GM19099 (cell line): ENCODE results near the gene PRRT2.

Source experiments
- POLR2A ChIP-seq: IDR thresholded peaks from 3 replicates; pipeline ENCODE4 v1.6.1; 2011; ENCODE audit warnings: low read depth; ENCODE audit not compliant: insufficient read length; ENCODE audit errors: extremely low read depth

PRRT2 gene

DNA sequence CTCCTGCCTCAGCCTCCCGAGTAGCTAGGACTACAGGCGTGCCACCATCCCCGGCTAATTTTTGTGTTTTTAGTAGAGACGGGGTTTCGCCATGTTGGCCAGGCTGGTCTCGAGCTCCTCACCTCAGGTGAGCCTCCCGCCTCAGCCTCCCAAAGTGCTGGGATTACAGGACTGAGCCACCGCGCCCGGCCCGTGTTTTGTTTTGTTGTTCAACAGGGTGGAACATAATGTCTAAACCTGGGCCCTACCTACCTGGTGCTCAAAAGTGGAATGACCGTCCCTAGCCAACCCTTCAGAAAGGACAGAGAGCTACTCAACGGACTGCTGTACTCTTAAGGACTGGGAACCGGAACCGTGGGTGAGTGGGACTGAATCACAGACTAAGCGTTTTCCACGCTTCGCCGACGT, 22.2 kb upstream of the PRRT2 start:
- TF ChIP-seq POLR2A: no peak

DNA sequence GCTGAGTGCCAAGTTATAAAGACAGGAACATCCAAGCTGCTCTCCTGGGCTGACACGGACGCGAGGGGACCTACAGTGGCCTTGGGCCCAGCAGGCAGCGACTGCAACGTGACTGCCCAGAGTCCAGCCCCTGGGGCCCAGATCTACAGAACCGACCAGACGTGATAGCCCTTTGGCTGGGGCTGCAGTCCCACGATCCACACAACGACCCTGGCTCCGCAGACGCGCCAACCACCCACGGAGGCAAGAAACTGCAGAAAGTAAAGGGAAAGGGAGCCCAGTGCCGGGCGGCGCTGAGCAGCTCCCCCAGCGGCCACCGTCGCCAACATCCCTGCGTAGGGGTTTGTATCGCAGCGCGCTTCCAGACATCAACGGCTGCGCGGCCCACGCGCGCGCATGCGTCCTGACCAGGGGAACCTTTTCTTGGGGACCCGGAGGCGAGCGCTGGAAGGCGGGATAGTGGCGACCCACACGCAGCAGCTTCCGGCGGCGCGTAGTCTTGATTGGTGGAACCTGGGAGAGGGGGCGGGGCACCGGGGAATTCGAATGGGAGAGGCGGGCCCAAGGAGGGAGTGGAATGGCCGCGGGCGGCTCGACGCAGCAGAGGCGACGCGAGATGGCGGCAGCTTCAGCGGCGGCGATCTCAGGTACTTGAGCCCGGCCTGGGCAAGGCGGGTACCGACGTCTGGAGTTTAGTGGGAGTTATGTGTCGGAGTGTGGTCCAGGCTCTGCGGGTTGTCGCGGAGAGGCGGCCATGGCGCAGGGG, 21.6 kb upstream of the PRRT2 start, which contains the start of gene KIF22:
Gene KIF22, plus strand, starts transcription at position 569 of the 766 bp plus-strand sequence. Its CDS starts 9 bp downstream, at position 578.
- peak; percentile 83 for TF ChIP-seq POLR2A

DNA sequence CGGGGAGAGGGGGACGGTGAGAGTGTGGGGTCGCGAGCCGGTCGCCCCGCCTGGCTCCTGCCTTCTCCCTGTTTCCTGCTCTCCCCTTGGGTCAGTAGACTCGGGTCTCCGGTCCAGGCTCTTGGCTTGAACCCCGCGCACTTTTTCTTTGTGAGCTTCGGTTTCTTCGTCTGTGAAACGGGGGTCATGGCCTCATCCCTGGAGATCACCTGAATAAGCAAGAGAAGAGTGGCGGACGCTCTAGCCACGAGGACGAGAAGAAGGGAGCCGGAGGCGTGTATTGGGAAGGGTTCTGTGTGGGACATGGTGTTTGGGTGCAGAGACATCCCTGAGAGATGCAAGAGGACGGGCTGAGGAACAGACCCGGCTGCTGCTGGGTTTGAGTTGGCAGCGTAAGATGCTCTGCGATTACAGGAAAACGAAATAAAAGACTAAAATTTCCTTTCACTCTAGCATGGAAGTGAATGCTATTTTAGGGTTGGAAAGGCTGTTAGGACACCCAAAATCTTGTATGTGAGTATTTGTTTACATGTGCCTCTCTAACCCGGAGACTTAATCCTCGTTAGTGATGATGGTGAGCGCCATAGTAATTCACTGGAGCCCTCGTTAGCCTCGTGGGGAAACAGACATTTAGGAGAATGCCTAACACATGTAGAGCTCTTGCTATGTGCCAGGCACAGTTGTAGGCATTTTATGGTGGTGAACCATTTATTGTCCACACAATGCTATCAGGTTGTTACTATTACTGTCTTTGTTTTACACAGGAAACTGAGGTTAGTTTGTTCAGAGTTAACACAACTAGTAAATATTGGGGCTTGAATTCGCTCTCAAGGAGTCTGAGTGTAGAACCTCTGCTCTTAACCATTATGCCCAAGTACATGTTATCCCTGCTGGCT, 20.8 kb upstream of the PRRT2 start:
- no peak for TF ChIP-seq POLR2A

DNA sequence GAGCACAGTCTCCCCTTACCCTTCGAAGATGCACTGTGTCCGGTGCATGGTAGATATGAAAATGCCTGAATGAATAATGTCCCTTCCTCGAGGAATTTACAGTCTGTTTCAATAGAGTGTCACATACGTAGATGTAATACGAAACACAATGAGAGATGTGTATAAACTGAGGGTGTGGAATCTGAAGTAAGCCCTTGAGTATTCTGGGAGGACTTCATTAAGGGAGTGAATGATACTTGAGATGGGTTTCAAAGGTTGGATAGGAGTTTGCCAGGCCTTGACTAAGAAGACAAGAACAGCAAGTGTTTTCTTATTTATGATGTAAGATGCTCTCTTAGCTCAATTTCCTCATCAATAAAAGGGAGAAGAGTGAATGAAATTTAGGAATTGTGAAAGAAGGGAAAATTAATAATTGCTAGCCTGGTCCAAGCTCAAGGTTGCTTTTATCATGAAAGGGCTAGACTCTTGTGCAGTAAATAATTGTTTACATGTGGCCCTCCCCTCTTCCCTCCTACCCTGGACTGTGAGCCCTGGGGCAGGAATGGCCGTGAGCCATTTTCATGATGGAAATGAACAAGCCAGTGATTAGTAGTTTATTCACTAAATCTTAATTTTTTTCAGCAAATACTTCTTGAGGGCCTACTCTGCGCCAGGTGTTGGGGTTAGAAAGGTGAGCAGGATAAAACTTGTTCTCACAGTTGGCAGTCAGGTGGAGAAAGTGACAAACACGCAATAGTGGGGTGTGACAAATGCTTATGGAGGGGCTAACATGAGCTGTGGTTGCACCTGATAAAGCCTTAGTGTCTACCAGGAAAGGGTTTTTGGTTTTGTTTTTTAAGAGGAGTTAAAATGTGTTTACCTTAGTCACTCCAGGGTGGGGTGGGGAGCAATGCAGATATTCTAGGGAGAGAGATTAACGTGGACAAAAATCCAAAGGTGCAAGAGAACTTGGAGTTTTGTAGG, 19.9 kb upstream of the PRRT2 start:
- no peak for TF ChIP-seq POLR2A

DNA sequence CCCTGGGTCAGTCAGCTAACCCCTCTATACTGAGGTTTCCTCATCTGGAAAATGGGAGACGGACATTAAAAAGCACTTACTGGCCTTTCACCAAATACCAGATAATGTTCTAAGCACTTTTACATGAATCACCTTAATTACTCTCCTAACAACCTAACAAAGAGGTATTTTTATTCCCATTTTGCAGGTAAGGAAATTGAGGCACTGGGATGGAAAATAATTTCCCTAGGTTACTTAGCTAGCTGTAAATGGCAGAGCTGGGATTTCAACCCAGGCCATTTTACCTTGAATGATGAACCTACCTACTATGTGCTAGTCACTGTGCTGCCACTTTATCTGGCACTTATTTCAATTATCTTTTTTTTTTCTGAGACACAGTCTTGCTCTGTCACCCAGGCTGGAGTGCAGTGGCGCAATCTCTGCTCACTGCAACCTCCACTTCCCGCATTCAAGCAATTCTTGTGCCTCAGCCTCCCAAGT, 17.7 kb upstream of the PRRT2 start:
- TF ChIP-seq POLR2A: no peak

DNA sequence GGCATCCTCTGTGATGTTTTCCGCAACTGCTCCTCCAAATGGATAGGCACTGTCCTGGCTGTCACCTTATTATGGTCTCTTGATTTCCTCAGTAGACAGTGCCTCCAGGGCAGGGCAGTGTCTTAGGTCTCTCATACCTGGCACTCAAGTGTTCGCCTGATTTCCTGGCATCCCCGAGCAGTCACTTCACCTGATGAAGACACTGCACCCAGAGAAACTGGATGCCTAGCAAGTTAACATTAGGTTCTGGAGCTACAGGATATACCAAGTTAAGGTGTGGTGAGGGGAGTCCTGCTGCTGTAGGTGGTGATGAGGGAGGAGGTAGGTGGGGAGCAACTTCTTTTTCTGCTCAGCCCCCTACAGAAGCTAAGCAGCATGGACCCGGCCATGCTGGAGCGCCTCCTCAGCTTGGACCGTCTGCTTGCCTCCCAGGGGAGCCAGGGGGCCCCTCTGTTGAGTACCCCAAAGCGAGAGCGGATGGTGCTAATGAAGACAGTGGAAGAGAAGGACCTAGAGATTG, 9.5 kb upstream of the PRRT2 start:
- no peak for TF ChIP-seq POLR2A

DNA sequence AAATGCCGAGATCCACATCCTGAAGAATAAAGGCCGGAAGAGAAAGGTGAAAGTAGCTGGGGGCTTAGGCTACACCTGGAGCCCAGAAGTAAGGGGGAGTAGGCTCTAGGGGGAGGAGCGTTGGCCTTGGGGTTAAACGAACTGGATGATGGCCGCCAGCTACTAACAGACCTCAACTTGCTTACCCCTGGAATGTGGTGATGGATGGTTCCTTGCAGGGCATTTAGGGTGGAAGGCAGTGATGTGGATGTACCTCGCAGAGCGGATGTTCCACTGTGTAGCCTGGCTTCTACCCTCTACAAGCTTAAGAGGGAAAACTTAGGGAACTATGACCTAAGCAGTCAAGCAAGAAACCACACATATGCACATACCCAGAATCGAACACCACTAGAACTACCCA, 8.0 kb upstream of the PRRT2 start:
- no peak for TF ChIP-seq POLR2A

DNA sequence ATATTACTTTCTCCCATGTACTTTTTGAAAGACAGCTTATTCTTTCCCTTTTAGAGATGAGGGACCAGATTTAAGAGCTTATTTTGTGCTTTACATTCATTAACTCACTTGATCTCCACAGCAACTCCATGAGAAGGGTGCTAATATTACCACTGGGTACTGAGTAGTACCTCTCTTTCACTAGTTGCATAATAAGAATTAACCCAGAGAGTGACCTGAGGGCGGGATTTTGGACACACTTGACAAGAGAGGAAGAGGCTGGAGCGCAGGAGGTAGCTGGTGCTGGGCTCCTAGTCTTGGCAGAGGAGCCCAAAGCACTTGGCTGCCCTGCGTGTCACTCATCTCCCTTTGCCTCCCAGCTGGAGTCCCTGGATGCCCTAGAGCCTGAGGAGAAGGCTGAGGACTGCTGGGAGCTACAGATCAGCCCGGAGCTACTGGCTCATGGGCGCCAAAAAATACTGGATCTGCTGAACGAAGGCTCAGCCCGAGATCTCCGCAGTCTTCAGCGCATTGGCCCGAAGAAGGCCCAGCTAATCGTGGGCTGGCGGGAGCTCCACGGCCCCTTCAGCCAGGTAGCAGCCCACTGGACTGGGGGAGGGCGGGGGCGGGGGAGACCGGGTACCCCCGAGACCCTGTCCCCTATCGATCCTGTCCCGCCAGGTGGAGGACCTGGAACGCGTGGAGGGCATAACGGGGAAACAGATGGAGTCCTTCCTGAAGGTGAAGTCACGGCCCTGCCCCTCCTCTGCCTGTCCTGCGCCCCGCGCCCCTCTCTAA, 7.3 kb upstream of the PRRT2 start:
- no peak for TF ChIP-seq POLR2A

DNA sequence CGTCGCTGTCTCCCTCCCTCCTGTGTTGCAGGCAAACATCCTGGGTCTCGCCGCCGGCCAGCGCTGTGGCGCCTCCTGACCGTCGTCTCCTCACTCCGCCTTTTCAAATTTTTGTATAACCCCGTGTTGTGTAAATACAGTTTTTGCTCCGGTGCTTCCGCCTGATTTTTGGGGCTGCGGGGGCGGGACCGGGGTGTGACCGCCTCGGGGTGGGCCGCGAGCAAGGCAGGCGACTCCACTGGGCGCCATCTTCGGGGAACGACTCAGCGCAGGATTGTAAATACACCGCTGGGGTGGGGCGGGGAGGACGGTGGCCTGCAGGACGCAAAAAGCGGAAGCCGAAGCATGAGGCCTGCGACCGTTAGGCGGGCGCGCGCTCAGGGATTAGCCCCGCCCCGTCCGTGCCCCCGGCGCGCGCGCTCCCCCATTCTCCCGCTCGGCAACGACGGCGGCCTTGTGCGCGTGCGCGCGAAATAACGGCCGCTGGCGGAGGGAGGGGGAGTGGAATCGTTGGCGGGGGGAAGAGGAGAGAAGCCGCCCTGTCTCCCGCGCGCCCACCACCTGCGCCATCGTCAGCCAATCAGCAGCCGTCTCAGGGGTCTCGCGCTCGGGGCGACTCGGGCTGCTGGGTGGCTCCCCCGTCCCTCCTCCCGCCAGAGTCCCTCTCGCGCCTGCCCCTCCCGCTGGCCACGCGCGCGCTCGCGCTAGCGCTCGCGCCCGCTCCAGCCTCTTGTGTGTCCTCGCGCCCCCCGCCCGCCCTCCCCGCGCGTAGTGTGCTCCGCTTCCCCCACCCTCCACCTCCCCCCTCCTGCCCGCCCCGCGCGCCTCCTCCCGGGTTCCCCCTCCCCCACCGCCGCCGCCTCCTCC, 6.5 kb upstream of the PRRT2 start:
- TF ChIP-seq POLR2A: peak; percentile 84

DNA sequence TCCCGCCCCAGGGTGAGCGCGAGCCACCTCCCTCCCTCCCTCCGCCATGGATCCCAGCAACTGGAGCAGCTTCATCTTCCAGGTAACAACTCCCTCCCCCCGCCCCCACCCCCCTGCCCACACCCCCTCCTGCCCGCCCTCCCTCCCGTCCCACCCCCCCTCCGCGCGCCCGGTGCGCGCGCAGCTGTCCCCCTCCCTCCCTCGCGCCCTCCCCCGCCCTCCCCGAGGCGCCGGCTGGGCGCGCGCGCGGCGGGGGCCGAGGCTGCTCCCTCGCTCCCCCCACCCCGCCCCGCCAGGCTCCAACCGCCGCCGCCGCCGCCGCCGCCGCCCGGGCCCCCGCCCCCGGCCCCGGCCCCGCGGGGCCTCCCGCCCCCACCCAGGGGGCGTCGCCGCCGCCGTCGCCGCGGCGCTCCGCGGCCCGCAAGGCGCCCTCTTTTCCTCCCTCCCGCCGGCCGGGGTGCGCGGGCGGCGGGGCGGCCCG, 5.9 kb upstream of the PRRT2 start, which contains the start of gene MAZ:
Gene MAZ, plus strand, starts transcription at position 431 of the 481 bp plus-strand sequence. CDS start 173 bp downstream, outside the sequence.
- TF ChIP-seq POLR2A: no peak

DNA sequence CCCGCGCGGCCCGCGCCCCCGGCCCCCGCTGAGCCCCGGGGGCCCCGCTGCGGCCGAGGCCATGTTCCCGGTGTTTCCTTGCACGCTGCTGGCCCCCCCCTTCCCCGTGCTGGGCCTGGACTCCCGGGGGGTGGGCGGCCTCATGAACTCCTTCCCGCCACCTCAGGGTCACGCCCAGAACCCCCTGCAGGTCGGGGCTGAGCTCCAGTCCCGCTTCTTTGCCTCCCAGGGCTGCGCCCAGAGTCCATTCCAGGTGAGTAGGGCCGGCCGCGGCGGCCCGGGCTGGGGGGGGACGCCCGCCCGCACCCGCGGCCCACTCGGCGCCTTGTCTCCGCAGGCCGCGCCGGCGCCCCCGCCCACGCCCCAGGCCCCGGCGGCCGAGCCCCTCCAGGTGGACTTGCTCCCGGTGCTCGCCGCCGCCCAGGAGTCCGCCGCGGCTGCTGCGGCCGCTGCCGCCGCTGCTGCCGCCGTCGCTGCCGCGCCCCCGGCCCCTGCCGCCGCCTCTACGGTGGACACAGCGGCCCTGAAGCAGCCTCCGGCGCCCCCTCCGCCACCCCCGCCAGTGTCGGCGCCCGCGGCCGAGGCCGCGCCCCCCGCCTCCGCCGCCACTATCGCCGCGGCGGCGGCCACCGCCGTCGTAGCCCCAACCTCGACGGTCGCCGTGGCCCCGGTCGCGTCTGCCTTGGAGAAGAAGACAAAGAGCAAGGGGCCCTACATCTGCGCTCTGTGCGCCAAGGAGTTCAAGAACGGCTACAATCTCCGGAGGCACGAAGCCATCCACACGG, 5.2 kb upstream of the PRRT2 start:
- peak; percentile 55 for TF ChIP-seq POLR2A
